Sigmoid colon (tissue), 4 donors: Measurements from ENCODE around the gene SORCS2.

Experiments used
- POLR2A ChIP-seq, 2 donors: fragments of 450-650 bp; IDR thresholded peaks; one replicate each; pipeline ENCODE4 v1.6.1; 2016; ENCODE audit warnings: antibody characterized with exemption in 2 of 2, mild to moderate bottlenecking in 2 of 2, moderate library complexity in 2 of 2
- POLR2AphosphoS5 ChIP-seq, 4 donors: sonication (generic); formaldehyde crosslinking; IDR thresholded peaks; one replicate each; pipeline ENCODE4 v1.6.1; 2017; ENCODE audit warnings: antibody characterized with exemption in 4 of 4
- TF ChIP-seq, protein P1 (sequence below), 4 experiments: fragments of 450-650 bp in 3 of 4; fragments of 200-600 bp in 1 of 4; IDR thresholded peaks; one replicate each; pipeline ENCODE4 v1.5.1; 2016 to 2019; ENCODE audit warnings: antibody characterized with exemption in 4 of 4, mild to moderate bottlenecking in 3 of 4, moderate library complexity in 2 of 4

DNA sequence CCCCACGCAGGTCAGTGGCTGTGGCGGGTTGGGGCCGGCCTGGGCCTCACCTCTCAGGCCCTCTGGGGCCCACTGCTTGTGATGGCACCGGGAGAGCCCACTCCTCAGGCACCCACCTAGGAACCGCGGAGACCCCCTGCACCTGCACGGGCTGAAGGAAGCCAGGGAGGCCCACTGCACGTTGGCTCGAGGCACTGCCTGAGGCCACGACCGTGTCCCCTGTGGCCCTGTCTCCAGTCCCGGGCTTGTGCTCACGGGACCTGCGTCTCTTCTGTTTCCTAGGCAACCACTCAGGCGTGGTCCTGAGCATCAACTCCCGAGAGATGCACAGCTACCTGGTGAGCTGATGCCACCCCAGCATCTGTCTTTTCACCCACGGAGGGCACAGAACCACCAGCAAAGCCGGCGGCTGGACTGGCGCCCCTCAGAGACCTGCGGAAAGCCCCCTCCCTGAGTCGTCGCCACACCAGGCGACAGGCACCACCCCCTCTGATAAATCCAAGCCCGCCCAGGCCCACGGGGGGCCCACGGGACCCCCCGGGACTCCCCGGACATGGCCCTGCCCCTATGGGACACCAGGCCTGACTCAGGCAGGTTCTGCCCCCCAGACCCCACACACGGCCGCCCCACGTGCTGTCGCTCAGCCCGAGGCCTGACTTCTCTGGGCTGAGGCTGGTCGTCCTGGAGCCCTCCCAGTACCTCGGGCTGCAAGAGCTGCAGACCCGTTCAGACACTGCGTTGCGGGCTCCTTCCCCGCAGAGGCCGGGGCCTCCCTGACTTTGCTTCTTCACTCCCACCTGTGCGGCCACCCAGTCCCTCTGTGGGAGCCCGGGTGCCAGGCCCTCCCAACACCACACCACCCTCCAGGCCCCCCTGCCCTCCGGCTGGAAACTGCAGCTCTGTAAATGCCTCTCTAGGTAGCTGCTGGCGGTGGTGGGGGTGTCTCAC, 547.9 kb downstream of the SORCS2 start:
- TF ChIP-seq, protein P1, sequence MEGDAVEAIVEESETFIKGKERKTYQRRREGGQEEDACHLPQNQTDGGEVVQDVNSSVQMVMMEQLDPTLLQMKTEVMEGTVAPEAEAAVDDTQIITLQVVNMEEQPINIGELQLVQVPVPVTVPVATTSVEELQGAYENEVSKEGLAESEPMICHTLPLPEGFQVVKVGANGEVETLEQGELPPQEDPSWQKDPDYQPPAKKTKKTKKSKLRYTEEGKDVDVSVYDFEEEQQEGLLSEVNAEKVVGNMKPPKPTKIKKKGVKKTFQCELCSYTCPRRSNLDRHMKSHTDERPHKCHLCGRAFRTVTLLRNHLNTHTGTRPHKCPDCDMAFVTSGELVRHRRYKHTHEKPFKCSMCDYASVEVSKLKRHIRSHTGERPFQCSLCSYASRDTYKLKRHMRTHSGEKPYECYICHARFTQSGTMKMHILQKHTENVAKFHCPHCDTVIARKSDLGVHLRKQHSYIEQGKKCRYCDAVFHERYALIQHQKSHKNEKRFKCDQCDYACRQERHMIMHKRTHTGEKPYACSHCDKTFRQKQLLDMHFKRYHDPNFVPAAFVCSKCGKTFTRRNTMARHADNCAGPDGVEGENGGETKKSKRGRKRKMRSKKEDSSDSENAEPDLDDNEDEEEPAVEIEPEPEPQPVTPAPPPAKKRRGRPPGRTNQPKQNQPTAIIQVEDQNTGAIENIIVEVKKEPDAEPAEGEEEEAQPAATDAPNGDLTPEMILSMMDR (IDR thresholded peaks at IDR 0.05) = no peak
- TF ChIP-seq POLR2A (IDR thresholded peaks at IDR 0.05) (no peak), POLR2AphosphoS5 (IDR thresholded peaks at IDR 0.05) (no peak)
